Mesodermal cell (in vitro differentiated cells): Measurements from ENCODE around the gene TANC1.

Experiments
- H3K27ac ChIP-seq: 2 replicates; pipeline ENCODE4 v1.7.0; 2013; ENCODE audit warnings: mild to moderate bottlenecking, low read depth, low read length, moderate library complexity; ENCODE audit not compliant: severe bottlenecking
- H3K36me3 ChIP-seq: 2 replicates; pipeline ENCODE4 v1.7.1; 2013; ENCODE audit warnings: mild to moderate bottlenecking, low read length, moderate library complexity; ENCODE audit not compliant: control insufficient read depth, insufficient read depth
- H3K4me1 ChIP-seq: one replicate; pipeline ENCODE4 v1.7.1; 2013; ENCODE audit warnings: mild to moderate bottlenecking, low read length; ENCODE audit not compliant: insufficient read depth, control insufficient read depth, poor library complexity, severe bottlenecking
- H3K4me3 ChIP-seq: 2 replicates; pipeline ENCODE4 v1.7.0; 2013; ENCODE audit warnings: low read length, control low read depth, mild to moderate bottlenecking; ENCODE audit not compliant: insufficient read depth, poor library complexity, severe bottlenecking; ENCODE audit errors: extremely low read depth
- H3K9me3 ChIP-seq: 2 replicates; pipeline ENCODE4 v1.7.1; 2013; ENCODE audit warnings: mild to moderate bottlenecking, low read length, moderate library complexity; ENCODE audit not compliant: control insufficient read depth
- WGBS, 2 experiments: methylation state at CpG; one replicate each; pipeline ENCODE4 v1.1.5; 2013; ENCODE audit warnings: missing lambda C conversion rate in 2 of 2; ENCODE audit not compliant: insufficient coverage in 2 of 2; 5-methylcytosine and 5-hydroxymethylcytosine counted together

The TANC1 gene

GRCh38 chr2:159175182-159175581 is 206.7 kb downstream of the TANC1 start:
- WGBS, 2 experiments, result 50 to 100% methylated on average over 2 of the region's 6 CpGs
- Histone ChIP-seq H3K4me1 (no peaks in the 10 kb centered on the region), H3K4me3 (no peak overlapping the region), H3K36me3 (peaks cover 92% of the 10 kb centered on the region), H3K9me3 (no peaks in the 10 kb centered on the region), H3K27ac (no peak overlapping the region)

- Histone ChIP-seq H3K9me3 (no peaks in the 10 kb centered on the region), H3K27ac (no peak overlapping the region), H3K4me3 (no peak overlapping the region), H3K36me3 (peaks cover 93% of the 10 kb centered on the region), H3K4me1 (no peaks in the 10 kb centered on the region)
- 94 to 100% methylated on average over 2 of the region's 3 CpGs for WGBS, 2 experiments
These were observed 207.5 kb downstream of the TANC1 start for GRCh38 chr2:159175927-159176326.

- WGBS, 2 experiments, result 97 to 100% methylated on average over 3 of the region's 5 CpGs
- no peaks in the 10 kb centered on the region for H3K9me3 ChIP-seq
- no peak overlapping the region for H3K4me3 ChIP-seq
- peaks cover 93% of the 10 kb centered on the region for H3K36me3 ChIP-seq
- H3K27ac ChIP-seq, result no peak overlapping the region
- no peaks in the 10 kb centered on the region for H3K4me1 ChIP-seq
These were observed 208.1 kb downstream of the TANC1 start for GRCh38 chr2:159176555-159176954.

- H3K36me3 ChIP-seq, result peaks cover 91% of the 10 kb centered on the region
- H3K4me1 ChIP-seq, result no peaks in the 10 kb centered on the region
- H3K27ac ChIP-seq, result no peak overlapping the region
- no peaks in the 10 kb centered on the region for H3K9me3 ChIP-seq
- 100% methylated on average over 2 of the region's 3 CpGs; no CpG with 5 or more reads in 1 of the 2 experiments for WGBS, 2 experiments
- H3K4me3 ChIP-seq, result no peak overlapping the region
These were observed 208.9 kb downstream of the TANC1 start for GRCh38 chr2:159177357-159177756.

GRCh38 chr2:159177957-159178356 is 209.5 kb downstream of the TANC1 start:
- no peaks in the 10 kb centered on the region for H3K4me1 ChIP-seq
- no peak overlapping the region for H3K27ac ChIP-seq
- H3K4me3 ChIP-seq, result no peak overlapping the region
- WGBS, 2 experiments, result 83 to 89% methylated on average over 4 to 6 of the region's 7 CpGs
- H3K36me3 ChIP-seq, result peaks cover 91% of the 10 kb centered on the region
- H3K9me3 ChIP-seq, result no peaks in the 10 kb centered on the region

- no peak overlapping the region for H3K4me3 ChIP-seq
- H3K36me3 ChIP-seq, result peaks cover 90% of the 10 kb centered on the region
- WGBS, 2 experiments, result 93 to 95% methylated on average over 7 to 8 of the region's 8 CpGs
- H3K4me1 ChIP-seq, result no peaks in the 10 kb centered on the region
- H3K27ac ChIP-seq, result no peak overlapping the region
- no peaks in the 10 kb centered on the region for H3K9me3 ChIP-seq
These were observed 210.7 kb downstream of the TANC1 start for GRCh38 chr2:159179096-159179495.

GRCh38 chr2:159179696-159180095 is 211.3 kb downstream of the TANC1 start:
- Histone ChIP-seq H3K4me1 (peaks cover 4% of the 10 kb centered on the region), H3K27ac (no peak overlapping the region), H3K36me3 (peaks cover 90% of the 10 kb centered on the region), H3K4me3 (no peak overlapping the region), H3K9me3 (no peaks in the 10 kb centered on the region)
- 89 to 100% methylated on average over 2 to 3 of the region's 4 CpGs for WGBS, 2 experiments

- no peak overlapping the region for H3K27ac ChIP-seq
- no peaks in the 10 kb centered on the region for H3K9me3 ChIP-seq
- H3K4me3 ChIP-seq, result no peak overlapping the region
- WGBS, 2 experiments, result 84% methylated on average over 8 to 9 of the region's 9 CpGs
- peaks cover 88% of the 10 kb centered on the region for H3K36me3 ChIP-seq
- peaks cover 13% of the 10 kb centered on the region for H3K4me1 ChIP-seq
These were observed 214.9 kb downstream of the TANC1 start for GRCh38 chr2:159183346-159183745.

GRCh38 chr2:159185401-159186130 is 217.1 kb downstream of the TANC1 start:
- Histone ChIP-seq H3K4me1 (peaks cover 13% of the 10 kb centered on the region), H3K36me3 (peaks cover 86% of the 10 kb centered on the region), H3K4me3 (no peak overlapping the region), H3K9me3 (no peaks in the 10 kb centered on the region), H3K27ac (no peak overlapping the region)
- WGBS, 2 experiments, result 85 to 92% methylated on average over 5 to 8 of the region's 14 CpGs

GRCh38 chr2:159186462-159186861 is 218.0 kb downstream of the TANC1 start:
- WGBS, 2 experiments, result 93 to 100% methylated on average over 4 of the region's 4 CpGs
- H3K36me3 ChIP-seq, result peaks cover 85% of the 10 kb centered on the region

GRCh38 chr2:159187106-159187505 is 218.7 kb downstream of the TANC1 start:
- Histone ChIP-seq H3K36me3 (peaks cover 81% of the 10 kb centered on the region), H3K4me3 (no peak overlapping the region), H3K9me3 (no peaks in the 10 kb centered on the region), H3K27ac (no peak overlapping the region), H3K4me1 (peaks cover 13% of the 10 kb centered on the region)
- WGBS, 2 experiments, result 92% methylated on average over 5 to 6 of the region's 6 CpGs

More at GRCh38 chr2:159186462-159186861, 218.0 kb downstream of the TANC1 start:
- H3K4me1 ChIP-seq, result peaks cover 13% of the 10 kb centered on the region
- no peak overlapping the region for H3K27ac ChIP-seq
- H3K9me3 ChIP-seq, result no peaks in the 10 kb centered on the region
- H3K4me3 ChIP-seq, result no peak overlapping the region
